Measurements from ENCODE around the gene PRXL2B.
A peak's percentile ranks its signal among the peaks of the same experiment; 100 is the strongest.

Gene PRXL2B

DNA sequence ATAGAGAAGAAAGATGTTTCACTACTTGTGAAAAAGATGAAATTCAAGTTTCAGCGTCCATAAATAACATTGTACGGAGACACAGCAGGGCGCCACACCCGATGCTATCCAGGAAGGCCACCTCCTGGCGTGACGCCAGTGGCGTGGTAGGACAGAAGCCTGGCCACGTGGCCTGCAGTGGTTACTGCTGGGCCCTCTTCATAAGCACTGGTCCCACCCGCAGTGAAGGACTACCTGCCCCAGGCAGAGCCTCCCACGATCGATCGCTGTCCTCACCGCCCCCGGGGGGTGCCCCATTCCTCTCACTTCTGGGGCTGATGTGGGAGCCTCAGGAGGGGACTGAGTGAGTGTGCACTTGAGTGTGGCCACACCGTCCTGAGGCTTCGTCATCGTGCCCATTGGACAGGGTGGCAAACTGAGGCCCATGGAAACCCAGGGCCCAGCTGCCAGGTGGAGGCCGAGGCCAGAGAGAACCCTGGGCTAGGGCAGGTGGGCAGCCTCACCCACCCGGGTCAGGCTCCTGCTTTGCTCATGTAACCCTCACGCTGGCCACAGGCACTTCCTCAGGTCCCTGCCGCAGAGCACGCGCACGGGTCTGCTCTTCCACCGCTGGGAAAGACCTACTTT, 44.8 kb upstream of the PRXL2B start:
- no peak overlapping the region for H3K4me3 ChIP-seq (ENCODE audit: low read length)
- DNase-seq (ENCODE audit: low read depth): no peak
- TF ChIP-seq, protein P1, sequence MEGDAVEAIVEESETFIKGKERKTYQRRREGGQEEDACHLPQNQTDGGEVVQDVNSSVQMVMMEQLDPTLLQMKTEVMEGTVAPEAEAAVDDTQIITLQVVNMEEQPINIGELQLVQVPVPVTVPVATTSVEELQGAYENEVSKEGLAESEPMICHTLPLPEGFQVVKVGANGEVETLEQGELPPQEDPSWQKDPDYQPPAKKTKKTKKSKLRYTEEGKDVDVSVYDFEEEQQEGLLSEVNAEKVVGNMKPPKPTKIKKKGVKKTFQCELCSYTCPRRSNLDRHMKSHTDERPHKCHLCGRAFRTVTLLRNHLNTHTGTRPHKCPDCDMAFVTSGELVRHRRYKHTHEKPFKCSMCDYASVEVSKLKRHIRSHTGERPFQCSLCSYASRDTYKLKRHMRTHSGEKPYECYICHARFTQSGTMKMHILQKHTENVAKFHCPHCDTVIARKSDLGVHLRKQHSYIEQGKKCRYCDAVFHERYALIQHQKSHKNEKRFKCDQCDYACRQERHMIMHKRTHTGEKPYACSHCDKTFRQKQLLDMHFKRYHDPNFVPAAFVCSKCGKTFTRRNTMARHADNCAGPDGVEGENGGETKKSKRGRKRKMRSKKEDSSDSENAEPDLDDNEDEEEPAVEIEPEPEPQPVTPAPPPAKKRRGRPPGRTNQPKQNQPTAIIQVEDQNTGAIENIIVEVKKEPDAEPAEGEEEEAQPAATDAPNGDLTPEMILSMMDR (conservative IDR thresholded peaks at IDR 0.05; ENCODE audit: low read length): no peak

DNA sequence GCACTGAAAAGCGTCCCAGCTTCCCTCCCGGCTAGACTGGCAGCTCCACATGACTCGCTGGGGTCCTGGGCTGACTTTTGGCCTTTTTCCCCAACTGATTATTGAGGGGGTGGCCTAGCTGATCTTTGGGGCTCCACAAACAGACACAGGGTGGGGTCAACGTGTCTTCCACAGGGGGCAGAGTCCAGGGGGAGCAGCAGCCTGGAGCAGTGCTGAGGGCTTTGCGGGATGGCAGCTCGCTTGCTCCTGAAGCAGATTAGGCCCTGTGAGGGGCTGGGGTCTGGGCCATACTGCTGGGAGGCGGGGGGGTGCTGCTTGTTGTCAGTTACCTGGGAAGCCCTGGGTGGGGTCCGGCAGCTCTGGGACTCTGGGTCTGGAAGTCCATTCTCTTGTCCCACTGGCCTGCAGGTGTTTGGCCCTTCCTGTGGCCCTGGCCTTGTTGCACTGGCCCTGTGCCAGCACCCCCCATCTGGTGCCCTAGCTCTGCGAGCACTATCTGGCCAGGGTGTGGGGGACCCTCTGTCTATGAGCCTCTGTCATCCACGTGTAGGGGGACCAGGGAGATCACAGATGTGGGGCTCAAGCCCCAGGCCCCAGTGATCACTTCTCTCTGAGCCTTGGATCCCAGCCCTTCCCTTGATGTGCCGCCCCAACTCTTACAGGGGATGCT, 44.2 kb upstream of the PRXL2B start:
- DNase-seq (ENCODE audit: low read depth): no peak
- TF ChIP-seq, protein P1 (conservative IDR thresholded peaks at IDR 0.05; ENCODE audit: low read length): no peak
- no peak overlapping the region for H3K4me3 ChIP-seq (ENCODE audit: low read length)

DNA sequence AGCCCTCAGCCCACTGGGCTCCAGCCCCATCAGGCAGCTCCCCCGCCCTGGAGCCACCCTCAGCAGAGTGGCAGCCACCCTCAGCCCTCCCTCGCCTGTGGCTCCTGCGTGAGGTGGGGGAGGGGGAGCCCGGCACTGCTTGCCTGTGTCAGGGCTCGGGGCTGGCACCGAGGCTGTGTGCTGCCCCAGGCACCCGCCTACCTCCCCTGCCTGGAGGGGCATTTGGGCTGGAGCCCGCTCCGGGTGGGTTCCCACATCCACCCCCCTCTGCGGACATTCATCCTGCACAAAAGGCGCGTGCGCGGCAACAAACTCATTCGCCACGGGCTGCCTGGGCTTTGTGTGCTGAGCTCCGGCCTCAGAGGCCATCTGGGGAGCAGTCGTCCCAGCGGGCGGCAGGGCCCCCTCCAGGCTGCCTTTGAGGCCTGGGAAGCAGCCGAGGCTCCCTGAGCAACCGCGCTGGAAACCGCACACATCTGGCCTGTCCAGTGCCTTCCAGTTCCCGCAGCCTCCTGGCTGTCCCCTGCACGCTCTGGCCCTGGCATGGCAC, 43.0 kb upstream of the PRXL2B start:
- no peak overlapping the region for H3K4me3 ChIP-seq (ENCODE audit: low read length)
- peak; percentile 45 for DNase-seq (ENCODE audit: low read depth)
- TF ChIP-seq, protein P1 (conservative IDR thresholded peaks at IDR 0.05; ENCODE audit: low read length): no peak

DNA sequence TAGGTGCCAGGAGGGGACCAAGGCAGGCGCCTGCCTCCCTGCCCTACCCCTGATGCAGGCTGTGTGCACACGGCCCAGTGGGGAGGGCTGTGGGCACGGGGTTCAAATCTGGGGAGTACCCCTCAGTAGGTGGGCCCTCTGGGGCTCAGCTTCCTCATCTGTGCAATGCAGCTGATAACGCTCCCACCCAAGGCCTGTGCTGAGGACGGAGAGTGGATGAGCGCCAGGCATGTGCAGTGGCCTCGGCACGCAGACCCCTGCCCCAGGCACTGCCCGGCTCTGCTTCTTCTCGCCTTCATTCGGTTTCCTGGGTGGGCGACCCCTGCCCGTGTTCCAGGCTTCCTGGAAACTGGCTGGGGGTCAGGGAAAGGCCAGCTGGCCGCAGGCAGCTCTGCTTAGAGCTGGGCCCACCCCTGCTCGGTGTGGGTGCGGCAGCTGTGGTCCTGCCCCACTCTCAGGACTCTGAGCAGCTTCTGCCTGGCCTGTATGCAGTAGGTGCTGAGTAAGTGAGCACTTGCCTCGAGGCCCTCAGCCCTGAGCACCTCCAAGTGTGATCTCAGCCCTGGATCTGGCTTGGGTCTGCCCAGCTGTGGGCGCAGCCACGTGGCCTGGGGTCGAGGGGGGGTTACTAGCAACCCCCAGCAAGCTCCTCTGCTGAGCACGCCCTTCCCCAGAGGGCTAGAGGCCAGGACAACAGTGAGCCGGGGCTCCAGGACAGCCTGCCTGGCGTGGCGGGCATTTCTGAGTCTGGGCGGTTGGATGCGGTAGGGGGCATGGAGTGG, 42.3 kb upstream of the PRXL2B start:
- TF ChIP-seq, protein P1 (conservative IDR thresholded peaks at IDR 0.05; ENCODE audit: low read length): no peak
- no peak for DNase-seq (ENCODE audit: low read depth)
- no peak overlapping the region for H3K4me3 ChIP-seq (ENCODE audit: low read length)

DNA sequence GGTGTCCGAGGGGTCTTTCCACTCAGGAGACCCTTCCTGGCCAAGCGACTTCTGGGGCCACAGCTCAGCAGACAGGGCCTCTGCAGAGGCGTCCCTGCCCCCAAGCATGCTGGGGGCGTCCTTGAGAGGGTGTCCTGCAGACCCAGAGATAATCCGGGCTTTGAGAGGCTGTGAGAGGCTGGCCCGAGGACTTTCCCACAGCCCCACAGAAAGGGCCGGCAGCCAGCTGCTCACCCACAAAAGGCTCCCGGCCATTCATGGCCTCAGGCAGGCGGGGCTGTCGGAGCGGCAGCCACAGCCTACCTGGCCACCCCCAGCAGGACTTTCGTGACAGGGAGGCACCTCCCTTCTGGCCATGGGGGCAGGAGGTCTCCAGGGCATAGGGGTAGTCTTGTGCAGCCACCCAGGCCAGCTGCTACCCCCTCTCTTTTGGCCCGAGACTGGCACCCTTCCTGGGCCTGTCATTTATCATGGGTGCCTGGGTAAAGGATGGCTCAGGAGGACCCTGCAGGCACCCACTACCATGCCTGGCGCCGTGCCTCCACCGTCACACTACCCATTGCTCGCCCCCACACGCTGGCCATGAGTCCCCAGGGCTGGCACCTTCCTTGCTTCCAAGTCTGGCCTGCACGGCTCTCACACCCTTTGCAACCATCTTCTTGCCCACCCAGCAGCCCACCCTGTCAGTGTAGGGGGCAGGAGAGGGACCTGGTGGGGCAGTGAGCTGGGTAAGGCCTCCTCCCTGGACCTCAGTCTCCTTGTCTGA, 41.5 kb upstream of the PRXL2B start:
- H3K4me3 ChIP-seq (ENCODE audit: low read length): no peak overlapping the region
- TF ChIP-seq, protein P1 (conservative IDR thresholded peaks at IDR 0.05; ENCODE audit: low read length): no peak
- no peak for DNase-seq (ENCODE audit: low read depth)

DNA sequence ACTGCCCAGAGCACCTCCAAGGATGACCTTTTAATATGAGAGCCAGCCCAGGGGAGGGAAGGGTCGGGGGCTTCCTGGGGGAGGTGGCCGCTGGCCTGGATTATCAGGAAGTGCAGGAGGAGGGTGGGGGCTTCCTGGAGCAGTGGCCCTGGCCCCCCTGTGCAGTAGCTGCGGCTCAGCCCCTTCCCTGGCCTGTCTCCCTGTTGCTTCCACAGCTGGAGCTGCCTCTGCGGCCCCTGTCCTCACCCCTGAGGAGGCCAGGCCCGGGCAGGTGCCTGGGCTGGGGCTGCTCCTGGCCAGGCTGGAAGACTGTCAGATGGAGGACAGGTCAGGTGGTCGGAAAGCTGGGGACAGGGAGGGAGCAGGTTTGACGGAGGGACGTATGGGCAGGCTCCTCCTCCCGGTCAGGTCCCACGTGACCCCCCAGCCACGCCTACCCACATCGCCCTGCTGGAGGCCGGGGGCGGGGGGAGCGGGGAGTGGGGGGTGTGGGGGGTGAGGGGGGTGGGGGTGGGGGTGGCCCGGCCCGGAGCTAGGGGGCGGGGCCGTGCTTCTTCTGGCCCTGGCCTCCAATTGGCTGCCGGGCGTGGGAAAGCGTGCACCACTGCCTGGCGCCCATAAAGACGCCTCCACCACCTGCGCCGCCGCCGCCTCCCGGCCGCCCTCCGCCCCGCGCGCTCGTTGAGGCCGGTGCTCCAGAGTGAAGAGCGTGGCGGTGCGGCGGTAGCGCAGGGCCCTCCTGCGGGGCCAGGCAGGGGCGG, 40.6 kb upstream of the PRXL2B start:
- DNase-seq (ENCODE audit: low read depth): peak; percentile 58
- H3K4me3 ChIP-seq (ENCODE audit: low read length): peak overlapping the region; percentile 59
- TF ChIP-seq, protein P1 (conservative IDR thresholded peaks at IDR 0.05; ENCODE audit: low read length): no peak
